Endothelial cell of hepatic sinusoid (primary cell): Measurements from ENCODE around the gene SLX1B.
"Not testable (repeated sequence)": the region's sequence is repeated elsewhere in the genome, so short reads cannot be mapped to it uniquely, and the experiment has no call there.

ENCODE experiments used
- in situ Hi-C: cut with HindIII; loops from 2 replicates; pipeline ENCODE4 v1.10.0; 2017; ENCODE audit warnings: low sequenced_read_pairs

Gene SLX1B

DNA sequence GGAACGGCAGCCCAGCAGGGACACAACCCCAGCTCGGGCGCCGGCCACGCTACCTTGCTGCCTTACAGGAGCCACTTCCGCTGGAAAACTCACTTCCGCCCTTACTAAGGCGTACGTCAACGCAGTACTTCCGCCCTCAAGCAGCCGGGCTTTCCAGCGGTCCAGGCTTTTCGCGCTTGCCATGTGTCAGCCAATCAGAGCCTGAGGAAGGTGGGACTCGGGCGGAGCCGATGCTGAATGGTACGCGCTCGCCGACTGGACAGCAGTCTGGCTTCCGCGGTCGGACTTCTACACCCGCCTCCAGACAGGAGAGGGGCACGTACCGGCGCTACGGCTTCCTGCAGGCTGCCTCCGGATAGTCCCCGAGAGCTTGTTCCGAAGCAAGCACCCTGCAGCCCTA lies at the start of gene SLX1B, which contains the start of gene BOLA2:
SLX1B (plus strand) TSS at position 265 of the 400 bp plus-strand sequence.
BOLA2 (minus strand) TSS at position 83 of the 400 bp plus-strand sequence. CDS start 98 bp downstream, outside the sequence.
- in situ Hi-C loops: not testable (repeated sequence)

- in situ Hi-C loops: not testable (repeated sequence)
Measured at GRCh38 chr16:29405249-29405648, 49.1 kb upstream of the SLX1B start.

DNA sequence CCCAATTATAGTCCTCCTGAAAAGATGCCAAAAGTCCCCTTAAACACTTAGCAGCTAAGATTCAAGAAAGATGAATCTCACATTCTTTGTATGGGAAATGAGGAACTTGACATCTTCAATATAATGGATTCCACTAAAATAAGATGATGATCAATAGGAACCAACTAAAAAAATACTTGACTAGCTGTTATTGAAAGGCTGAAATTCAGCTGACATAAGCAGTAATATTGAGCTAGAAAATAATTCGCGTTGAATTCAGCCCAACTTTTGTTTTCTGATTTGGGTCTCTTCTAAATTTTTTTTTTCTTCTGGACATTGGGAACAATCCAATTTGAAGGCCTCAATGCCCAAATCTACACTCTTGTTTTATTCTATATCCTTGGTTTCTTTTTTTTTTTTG lies 30.7 kb upstream of the SLX1B start:
- in situ Hi-C loops: not testable (repeated sequence)

DNA sequence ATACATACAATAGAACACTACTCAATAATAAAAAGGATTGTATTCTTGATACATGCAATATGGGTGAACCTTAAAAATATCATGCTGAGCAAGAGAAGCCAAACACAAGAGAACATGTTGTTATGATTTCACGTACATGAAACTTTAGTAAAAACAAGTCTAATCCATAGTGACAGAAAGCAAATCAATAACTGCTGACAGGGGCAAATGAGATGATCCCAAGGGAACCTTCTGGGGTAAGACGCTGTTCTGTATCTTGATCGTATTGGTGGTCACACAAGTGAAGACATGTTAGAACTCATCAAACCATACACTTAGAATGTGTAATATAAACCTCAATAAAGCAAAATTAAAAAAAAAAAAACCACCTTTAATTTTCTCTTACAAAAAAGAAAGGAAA lies 28.9 kb upstream of the SLX1B start:
- in situ Hi-C loops: not testable (repeated sequence)

DNA sequence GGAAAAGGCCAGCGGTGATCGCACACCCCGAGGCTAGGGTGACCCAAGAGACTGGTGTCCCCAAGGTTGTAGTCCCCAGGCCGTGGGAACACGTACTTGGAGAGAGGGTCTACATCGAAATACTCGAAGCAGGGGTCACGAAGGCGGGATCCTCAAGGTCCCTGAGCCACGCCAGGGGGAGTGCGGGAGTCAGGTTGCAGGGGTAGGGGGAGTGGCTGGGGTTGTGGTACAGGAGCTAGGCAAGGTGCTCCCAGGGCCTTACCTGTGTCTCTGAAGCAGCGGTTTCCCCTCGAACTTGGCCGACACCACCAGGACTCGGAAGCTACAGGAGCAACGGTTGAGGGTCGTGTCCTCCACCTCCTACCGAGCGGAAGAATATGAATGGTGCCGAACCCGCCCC lies 579 bp upstream of the SLX1B start:
- in situ Hi-C loops: not testable (repeated sequence)

GRCh38 chr16:29454828-29455227 lies 495 bp downstream of the SLX1B start:
- in situ Hi-C loops: not testable (repeated sequence)

GRCh38 chr16:29457660-29458059 lies 3.3 kb downstream of the SLX1B start:
- in situ Hi-C loops: not testable (repeated sequence)

GRCh38 chr16:29459706-29460646 lies 5.6 kb downstream of the SLX1B start, which contains the start of gene SULT1A4:
Gene SULT1A4, plus strand, starts transcription at chr16:29459913. Its CDS starts 1,473 bp downstream, at chr16:29461386.
- in situ Hi-C loops: not testable (repeated sequence)

GRCh38 chr16:29460647-29461030 lies 6.3 kb downstream of the SLX1B start:
- in situ Hi-C loops: not testable (repeated sequence)

DNA sequence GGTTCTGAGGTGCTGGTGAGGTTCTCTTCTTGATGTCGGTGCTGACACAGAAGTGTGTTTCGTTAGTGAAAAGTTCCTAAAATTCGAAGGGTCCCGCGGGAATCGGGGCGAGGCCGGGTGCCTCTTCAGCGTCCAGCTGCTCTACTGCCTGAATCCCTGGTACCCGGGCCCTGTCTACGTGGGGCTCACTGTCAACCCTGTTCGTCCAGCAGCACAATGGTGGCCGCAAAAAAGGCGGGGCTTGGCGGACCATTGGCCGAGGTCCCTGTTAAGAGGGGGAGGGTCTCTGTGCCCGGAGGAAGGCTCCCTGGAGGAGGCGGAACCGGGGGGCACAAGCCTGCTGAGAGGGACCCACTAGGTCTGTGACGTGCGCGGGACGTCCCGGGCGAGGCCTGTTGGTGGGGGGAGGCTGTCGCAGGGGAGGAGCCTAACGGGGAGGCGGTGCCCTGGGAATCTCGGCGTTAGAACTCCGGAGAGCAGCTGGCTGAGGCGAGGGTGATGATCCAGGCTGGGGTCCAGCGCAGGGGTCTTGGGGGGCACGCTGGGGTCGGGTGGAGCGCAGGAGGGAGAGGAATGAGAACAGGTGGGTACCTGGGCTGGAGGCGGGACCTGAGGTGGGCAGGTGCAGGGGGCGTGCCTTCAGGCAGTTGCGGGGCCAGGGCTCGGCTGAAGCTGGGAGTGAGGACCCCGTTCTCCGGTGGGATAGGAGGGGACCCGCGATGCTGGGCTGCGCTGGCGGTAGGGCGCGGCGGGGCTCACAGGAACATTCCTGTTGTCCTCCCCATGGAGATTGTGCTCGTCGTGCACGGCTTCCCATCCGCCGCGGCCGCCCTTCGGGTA lies 11.9 kb downstream of the SLX1B start:
- in situ Hi-C loops: not testable (repeated sequence)

DNA sequence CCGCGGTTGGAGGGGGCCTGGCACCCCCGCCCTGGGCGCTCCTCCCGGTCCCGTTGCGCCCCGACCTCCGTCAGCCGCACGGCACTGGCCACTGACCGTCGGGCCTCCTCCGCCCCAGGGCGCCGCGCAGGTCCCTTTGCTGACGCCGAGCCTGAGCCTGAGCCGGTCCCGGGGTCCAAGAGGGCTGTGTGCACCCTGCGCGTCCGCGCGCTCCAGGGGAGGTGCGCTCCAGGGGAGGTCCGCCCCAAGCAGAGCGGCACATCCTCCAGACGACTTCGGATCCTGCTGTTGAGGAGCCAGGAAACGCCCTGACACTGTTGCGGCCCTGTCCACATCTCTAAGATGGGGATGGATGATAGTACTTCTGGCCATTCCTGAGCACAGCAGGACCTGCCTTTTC lies 12.6 kb downstream of the SLX1B start:
- in situ Hi-C loops: not testable (repeated sequence)

DNA sequence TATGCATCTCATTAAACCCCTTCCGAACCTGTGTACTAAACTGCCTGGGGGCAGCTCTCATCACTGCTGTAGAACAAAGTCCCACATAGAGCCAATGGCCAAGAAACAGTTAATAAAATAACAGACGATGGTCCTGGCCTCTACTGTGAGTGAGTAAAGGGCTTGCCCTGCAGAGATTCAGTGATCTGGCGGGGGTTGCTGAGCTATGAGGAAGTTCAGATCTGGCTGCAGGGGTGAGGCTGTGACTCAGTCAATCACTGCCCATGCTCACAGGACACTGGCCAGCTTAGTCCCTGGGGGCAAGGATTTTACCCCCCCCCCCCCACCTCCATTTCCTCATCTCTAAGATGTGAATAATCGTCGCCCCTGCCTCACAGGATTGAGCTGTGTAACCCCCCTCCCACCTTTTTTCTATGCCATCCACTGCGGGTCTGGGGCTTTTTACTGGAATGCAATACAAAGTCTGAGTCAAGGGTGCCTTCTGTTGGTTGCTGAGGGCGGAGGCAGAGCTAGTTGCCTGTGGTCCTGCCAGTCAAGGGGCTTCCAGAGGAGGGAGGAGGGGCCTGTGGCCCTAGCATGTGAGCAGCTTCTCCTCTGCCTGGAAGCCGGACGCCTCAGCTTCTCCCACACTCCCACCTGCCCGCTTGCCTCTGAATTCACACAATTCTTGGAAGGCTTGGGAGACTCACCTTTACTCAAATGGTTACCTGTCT lies 13.5 kb downstream of the SLX1B start:
- in situ Hi-C loops: not testable (repeated sequence)

DNA sequence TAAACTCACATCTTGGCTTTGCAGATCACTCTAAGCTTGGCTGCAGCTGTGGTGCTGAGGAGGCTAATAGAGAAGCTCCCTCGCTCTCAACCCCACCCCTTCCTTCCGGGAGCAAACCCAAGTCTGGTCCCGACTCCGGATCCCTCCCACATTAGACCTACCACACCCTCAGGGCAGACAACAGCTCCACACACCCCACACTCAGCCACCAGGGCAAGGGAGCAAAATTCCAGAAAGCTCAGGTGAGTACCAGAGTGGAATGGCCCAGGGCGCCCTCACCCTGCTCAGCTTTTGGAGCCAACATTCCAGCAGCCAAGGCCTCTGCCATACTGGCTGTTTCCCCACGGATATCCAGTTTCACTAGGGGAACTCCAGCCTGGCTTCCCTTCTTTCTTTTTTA lies 15.3 kb downstream of the SLX1B start:
- in situ Hi-C loops: not testable (repeated sequence)

DNA sequence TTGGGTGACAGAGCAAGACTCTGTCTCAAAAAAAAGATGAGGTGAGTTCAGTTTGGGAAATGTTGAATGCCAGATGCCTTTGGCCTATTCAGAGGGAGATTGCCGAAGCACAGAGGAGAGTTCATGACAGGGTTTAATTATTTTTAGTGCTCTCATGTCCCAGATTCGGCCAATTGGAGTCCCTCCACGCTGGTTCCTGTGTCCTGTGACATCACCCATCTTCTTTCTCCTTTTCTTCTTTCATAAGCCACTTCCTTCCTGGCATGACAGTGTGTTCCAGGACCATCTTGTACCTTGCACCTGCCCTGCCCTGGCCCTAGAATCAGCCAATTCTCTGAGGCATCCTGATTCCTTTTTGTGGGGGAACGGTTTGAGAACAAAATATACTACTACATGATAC lies 17.7 kb downstream of the SLX1B start:
- in situ Hi-C loops: not testable (repeated sequence)

DNA sequence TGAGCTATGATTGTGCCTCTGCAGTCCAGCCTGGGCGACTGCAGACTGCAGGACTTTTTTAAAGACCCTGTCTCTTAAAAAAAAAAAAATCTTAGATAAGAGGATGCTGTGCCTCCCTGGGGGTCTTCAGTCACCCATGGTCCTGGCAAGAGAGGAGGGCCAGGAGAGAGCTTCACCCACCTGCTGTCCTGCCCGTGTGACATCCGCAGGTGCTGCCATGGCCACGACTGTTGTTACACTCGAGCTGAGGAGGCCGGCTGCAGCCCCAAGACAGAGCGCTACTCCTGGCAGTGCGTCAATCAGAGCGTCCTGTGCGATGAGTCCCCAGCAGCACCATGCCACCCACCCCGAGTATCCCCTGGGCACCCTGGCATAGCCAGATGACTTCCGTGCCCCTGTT lies 27.9 kb downstream of the SLX1B start:
- in situ Hi-C loops: not testable (repeated sequence)

- in situ Hi-C loops: not testable (repeated sequence)
Measured at GRCh38 chr16:29506308-29506707, 52.0 kb downstream of the SLX1B start, which contains the start of gene NPIPB12. Gene NPIPB12, minus strand, starts transcription at chr16:29506408.
